ENCODE data around the gene COL25A1. TPM values are rescaled to one million over a fixed set of nuclear protein-coding genes. Genes with fewer than 3 reads are reported as not detected.
A peak's percentile ranks its signal among the peaks of the same experiment; 100 is the strongest.

Gene COL25A1
- total RNA-seq, 1 donor from 2014 or later: 0.04 TPM

DNA sequence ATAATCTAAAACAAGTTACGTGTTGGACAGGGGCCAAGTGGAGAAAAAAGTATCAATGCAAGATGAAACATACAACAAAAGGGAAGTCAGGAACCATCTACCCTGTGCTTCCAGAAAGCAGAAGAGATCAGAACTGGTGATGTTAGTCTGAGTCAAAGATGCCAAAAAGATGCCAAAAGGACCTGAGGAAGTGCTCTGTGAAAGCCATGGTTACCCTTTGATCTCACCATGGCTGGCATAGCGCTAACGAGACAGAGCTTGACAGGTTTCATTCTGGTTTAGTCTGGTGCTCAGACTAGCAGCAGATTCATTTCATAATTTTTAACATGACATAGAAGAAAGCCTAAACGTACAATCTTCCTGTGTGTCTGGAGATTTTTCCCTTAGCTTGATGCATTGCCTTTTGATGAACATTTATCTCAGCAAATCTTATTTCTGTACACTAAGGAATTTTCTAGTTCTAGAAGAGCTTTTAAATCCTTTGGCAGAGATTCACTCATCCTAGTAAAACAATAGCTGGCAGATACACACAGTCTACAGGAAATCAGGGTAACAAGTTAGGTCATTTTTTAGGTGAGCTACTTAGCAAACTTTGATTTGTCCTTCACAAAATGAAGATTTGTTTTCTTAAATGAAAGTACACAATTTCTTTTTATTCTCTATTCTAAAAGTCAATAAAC is 87.7 kb downstream of the COL25A1 start:
- no peak for ATAC-seq

DNA sequence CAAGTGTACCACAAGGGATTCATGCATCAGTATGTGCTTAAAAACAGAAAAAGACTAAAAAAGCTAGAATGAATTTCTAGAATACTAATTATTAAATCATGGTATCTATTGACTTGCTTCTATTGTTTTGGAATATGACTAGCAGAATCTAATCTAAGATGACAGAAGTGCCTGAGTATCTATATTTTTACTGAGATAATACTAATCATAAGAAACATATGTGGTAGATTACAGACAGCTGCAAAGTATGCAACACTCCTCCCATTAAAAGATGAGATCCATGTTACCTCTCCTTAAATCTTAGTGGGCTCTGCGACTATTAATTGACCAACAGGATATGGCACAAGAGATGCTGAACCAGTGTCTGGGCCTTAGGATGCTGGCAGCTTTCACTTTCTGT is 89.4 kb downstream of the COL25A1 start:
- no peak for ATAC-seq

DNA sequence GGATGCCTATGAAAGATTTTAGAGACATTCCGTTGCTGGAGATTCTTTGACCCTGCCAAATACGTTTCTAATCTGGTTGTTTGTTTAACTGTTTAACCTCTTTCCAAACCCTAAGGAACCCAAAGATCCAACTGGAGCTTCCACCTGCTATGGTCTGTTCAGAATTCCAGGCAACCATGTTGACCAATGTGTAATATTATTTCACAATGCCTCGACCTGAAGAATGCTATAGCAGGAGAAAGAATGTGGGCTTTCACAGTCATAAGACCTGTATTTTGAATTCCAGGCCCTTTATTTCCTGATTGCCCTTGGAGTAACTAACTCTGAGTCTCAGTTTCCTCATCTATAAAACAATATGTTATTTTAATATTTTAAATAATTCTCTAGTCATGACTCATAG is 90.8 kb downstream of the COL25A1 start:
- ATAC-seq: no peak

DNA sequence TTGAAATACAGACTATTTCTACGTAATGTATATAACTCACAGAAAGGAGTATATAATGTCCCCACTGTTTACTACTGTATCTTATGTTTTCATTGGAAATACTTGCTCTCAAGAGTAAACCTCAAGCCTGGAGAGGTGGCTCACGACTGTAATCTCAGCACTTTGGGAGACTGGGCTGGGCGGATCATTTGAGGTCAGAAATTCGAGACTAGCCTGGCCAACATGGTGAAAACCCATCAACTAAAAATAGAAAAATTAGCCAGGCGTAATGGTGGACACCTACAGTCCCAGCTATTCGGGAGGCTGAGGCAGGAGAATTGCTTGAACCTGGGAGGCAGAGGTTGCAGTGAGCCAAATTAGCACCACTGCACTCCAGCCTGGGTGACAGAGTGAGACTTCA is 92.8 kb downstream of the COL25A1 start:
- ATAC-seq: no peak

DNA sequence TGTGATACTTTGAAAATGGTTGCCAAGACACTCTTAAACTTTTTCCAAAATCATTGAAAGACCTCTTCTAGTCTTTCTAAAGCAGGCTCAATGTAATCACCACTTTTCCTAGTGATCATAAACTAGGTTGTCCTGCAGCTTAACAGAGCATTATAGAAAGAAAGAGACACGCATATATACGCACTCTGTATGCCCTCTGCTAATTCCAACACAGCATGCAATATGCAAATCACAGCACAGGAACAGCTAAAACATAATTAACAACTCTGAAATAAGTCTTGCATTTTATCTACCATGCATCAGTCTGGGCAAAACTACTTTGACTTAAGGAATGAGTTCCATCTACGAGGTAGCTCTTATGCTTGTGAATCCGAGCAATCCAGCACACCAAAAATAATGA is 94.6 kb downstream of the COL25A1 start:
- no peak for ATAC-seq

DNA sequence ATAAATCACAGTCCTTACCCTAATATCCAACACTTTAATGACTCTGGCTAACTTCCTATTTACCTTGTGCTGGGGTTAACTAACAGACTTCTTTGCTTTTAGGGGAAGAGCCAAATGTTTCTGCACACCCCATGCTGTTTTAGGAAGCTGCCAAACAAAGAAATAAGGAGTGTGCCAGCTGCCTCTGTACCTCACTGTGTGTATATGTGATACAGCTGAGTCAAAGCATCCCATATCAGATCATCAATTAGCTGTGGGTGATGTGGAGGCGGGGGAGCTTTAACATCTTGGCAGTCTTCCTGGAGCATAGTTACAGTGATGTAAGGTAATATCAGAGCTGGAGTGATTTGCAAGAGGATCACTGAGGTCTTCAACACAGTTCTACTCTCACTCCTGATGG is 95.4 kb downstream of the COL25A1 start:
- ATAC-seq: no peak

DNA sequence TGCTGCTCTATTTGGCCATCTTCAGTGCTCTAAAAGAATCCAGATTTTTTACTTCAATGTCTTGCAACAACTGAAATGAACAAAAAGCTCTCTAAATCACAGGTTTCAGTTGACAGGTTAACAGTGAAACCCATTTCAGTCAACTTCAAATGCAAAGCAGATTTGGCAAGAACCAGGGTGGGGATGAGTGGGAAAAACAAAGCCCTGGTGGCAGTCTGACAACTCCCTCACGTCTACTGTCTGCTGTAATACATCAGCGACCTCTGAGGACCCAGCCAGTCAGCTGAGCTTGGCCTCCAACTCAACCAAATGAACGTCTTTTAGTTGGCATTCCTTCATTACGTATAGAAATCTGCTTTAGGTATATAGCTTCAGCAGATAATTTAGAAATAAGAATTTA is 95.8 kb downstream of the COL25A1 start:
- ATAC-seq: no peak

DNA sequence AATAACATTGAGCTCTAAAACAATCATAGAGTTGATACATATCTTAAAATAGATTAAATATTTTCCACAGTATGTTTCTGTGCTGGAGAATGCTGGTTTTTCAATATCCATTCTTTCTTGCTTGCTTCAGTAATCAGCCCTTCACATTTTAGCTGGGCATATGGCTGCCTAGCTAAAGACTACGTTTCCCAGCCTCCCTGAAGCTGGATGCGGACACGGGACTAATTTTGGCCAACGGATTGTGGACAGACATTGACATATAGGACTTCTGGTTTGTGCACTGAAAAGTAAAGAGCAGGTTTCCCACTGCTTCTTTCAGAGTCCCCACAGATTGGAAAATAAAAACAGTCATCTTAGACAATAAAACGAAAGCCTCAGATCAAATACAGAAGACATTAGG is 97.3 kb downstream of the COL25A1 start:
- no peak for ATAC-seq

DNA sequence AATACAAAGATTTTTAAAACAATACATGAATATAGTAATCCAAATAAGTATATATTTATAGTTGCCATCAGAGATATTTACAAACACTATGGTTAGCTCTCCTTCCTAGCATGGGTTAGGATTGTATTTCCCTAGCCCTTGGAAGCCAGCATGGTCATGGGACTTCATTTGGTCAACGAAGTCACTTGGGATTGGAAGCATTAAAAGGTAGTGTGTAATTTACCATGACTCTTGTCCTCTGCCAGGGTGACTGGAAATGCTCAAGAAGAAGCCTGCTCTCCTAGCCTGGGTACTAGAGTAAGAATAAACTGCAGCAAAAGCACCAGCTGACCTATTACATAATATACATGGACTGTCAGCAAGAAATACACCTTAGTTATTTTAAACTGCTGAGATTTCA is 102.9 kb downstream of the COL25A1 start:
- no peak for ATAC-seq

DNA sequence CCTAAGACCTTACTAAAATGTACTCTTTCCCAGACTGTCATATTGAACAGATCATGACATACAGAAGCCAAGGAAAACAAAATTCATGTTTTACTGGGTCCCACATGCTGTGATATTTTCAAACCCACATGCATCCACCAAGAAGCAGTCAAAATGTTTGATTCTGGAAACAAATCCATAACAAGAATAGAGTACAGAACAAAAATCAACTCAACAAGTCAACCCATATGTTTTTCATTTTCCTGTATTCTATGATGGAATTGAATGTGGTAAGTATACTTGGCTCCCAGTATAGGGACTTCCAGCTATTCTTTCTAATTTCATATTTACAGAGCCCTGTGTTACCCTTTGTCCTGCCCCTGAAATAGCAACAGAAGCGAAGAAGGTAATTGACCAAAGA is 106.8 kb downstream of the COL25A1 start:
- no peak for ATAC-seq

DNA sequence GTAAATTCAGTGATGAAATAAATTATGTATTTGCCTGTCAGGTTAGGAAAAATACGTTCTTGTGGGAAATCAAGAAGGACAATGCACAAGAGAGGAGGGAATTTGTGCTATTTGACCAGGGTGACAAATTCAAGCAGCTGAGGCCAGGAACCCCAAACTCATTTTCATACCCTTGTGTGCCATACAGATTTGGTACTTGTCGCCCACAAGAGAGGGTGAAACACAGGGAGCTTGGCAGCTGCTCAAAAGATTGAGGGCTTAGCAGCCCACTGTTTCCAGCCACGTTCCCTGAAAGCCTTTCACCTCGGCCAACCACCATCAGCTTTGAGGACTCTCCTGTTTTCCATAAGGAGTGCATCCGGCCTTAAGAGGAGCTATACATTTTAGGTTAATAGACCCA is 111.2 kb downstream of the COL25A1 start:
- no peak for ATAC-seq

DNA sequence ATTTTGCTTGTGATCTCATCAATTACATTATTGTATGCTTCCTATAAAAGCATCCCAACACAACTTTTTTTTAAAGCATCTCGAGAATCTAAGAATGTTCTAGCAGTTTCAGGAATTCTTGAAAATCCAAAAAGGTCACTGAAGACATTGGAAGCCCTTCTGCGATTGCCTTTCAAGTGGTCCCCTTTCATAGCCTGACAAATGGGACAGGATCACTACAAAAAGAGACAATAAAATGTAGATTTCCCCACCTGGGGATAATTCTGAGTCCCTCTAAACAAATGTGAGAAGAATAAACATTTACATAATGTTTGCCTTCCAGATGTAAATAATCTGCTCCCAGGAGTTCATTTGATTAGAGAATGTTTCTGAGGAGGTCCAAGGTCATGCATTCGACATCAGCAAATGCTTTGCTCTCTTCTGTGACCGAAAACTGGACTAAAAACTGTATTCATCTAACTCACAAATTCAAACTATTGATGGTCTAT is 116.0 kb downstream of the COL25A1 start:
- no peak for ATAC-seq

DNA sequence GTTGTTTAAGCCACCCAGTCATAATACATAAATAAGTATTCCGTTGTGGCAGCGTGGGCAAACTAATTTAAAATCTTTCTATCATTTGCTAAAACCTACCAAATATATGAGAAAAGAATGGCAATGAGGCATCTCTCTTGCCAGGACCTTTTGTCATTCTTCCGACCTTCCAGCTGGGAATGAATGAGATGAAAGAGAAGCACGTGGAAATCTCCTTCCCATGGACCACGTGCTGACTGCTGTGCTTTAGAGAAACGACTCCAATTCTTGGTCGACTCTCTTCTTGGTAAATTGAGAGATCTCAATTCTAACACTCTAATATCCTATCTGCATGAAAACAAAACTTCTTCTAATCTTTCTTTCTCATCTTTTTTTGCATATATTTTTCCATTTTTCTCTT is 116.5 kb downstream of the COL25A1 start:
- ATAC-seq: no peak

DNA sequence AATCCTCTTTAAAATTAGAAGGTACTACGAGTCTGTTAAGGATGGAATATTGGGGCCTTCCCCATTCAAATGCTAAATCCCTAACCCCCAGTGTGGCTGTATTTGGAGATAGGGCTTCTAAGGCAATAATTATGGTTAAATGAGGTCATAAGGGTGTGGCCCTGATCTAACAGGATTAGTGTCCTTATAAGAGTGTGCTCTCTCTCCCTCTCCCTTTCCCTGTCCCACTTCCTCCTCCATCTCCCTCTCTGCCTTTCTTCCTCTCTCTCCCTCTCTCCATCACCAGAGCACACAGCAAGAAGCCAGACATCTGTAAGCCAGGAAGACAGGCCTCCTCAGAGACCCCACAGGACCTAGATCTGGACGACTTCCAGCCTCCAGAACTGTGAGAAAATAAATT is 116.9 kb downstream of the COL25A1 start:
- ATAC-seq: no peak

DNA sequence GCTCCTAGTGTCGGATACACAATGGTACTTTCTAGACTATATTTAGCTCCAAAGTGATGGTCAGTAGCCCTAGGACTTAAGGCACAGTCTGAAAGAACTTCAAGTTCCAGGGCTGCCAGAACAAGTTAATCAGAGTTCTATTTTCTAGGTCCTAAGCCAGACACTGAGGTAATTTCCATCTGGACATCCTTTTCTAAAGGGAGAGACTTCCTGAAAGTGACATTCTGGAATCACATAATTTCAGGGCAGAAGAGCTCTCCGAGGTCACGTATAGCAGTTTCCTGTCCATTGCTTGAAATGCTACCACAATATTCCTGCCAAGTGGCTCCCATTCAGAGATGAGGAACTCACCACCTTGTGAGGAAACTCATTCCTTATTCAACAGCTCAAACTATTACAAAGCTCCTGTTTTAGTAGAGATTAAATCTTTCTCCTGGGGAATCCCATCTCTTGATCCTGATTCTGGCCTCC is 117.9 kb downstream of the COL25A1 start:
- ATAC-seq: peak; percentile 29

DNA sequence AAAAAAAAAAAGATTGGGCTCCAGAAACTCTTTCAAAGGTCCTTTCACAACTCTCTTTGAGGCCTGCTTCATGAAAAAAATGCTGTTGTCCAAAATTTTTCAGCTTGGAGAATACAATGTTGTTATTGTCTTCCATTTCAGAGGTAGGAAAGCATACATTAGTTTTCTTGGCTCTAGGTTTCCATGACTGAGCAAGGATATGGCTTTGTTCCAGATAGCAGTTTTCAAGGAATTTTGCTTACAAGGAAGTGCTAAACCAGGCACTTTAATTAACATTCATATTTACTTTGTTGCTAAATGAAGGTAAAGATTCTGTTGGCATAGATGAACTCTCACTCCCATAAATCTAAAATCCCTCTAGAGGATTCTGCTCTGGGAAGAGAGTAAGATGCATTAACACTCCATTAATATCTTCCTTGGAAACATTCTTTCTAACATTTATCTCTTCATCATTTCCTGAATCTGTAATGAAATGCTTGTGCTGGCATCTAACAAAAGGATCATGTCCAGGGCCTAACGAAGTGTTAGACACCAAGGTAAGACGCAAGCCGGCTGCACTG is 118.4 kb downstream of the COL25A1 start:
- ATAC-seq: no peak

DNA sequence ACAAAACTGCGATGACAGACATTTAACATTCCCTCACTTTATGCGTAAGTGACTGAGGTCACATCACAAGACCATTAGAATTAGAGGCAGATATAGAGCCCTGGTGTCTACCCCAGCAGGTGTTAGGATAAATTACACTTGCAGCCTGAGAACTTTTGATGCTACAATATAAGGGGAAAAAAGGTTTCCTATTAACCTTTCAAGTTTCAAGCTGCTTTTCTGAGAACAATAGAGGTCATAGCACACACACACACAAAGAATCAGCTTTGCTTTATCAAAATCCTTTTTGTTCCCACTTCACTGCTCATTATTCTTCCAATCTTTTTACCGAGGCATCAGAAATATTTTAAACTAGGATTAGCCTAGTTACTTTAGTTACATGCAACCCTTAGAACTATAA is 119.8 kb downstream of the COL25A1 start:
- no peak for ATAC-seq

DNA sequence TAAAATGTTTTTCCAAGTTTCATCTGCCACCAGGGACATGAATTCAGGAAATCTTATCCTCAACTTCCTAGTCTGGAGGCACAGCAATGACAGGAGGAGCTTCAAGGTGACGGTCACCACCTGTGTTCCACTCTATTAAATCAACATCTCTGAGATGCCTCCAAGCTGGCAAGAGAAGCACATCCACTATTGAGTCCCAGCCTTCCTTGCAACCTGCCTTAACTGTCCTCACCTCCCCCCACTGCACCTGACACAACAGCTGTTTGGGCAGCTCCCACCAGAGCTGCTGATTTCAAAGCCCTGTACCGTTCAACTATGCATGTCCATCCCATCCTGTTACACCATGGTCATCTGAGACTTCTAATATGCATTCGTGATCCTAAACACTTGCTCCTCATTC is 123.4 kb downstream of the COL25A1 start:
- no peak for ATAC-seq

DNA sequence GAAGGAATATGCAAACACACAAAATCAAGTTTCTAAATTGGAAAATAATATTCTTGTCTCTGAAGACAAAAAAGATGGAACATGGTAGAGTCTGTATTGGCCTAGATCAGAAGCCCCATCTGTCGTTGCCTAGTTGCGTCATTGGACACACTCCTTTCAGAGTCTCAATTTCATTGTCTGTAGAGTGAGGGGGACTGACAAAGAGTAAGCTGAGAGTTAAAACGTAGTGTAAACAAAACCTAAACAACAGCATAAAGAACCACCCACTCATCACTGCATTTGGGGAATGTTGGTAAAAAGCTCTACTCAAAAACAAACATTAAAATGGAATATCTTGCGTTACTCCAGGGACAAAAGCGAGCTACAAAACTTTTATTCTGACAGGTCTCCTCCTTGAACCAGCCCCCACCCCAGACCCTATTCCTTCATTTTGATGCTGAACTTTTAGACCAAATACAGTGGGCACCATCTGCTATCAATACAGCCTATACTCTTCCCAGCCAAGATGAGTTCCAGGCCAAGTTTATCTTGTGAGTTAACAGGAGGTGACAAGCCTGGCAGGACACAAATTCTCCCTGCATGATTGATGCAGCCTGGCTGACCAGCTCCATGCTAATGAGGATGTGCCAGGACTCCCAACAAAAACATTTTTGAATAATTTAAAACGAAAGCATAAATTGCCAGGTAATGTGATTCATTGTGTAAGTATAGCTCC is 125.2 kb downstream of the COL25A1 start:
- ATAC-seq: no peak

DNA sequence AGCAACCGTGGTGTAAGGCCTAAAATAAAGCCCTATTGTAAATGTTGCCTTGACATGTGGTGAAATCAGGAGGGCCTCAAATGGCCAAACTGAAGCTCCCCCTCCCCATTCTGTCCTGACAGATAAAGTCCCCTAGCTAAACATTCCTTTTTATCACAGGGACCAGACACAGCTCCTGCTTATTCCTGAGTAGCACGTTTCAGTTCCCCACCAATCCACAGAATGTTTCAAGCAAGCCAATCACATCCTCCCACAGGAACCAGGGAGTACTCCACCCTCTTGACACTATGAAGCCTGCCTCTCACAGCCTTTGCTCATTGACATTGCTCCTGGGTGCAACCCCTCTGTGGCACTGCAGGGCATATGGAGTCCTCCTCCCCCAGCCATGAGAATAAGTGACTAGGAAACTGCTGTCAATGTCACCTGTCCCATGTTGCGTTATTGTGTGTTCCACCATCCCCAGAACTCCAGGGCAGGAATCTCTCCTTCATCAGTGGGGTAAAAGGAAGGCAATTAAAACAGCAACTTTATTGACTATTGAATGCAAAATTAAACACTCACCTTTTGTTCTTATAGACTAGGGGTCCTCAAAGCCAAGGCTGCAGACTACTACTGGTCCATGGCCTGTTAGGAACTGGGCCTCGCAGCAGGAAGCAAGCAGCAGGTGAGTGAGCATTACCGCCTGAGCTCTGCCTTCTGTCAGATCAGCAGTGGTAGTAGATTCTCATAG is 128.1 kb downstream of the COL25A1 start:
- no peak for ATAC-seq

DNA sequence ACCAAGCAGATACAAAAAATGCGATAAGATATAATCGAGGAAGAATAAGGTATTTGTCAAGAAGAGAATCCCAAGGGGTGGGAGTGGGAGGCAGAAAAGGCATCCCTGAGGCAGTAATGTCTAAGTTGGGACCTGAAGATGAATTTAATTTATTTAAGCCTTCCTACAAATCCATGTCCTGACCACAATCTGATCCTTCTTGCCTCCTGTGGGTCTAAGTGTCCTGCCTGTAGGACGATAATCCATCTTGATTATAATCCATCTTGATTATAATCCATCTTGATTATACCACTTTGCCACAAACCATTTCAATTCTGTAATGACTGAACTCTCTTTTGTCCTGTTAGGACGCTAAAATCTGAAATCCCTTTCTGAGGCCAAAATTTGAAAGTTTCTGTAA is 130.2 kb downstream of the COL25A1 start:
- ATAC-seq: no peak

DNA sequence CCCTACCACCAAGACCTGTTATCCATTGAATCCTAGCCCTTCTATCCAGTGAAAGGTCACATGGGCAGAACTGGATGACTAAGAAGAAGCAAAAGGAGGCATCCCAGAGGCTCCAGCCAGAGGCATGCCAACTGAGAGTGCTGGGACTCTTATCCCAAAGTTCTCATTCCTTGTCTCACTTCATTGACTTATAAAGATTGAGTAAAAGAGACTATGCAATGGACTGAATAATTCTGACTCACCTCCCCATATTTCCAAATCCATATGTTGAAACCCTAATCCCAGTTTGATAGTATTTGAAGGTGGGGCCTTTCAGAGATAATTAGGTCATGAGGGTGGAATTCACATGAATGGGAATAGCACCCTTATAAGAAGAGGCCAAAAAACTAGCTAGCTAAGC is 131.4 kb downstream of the COL25A1 start:
- peak; percentile 60 for ATAC-seq

DNA sequence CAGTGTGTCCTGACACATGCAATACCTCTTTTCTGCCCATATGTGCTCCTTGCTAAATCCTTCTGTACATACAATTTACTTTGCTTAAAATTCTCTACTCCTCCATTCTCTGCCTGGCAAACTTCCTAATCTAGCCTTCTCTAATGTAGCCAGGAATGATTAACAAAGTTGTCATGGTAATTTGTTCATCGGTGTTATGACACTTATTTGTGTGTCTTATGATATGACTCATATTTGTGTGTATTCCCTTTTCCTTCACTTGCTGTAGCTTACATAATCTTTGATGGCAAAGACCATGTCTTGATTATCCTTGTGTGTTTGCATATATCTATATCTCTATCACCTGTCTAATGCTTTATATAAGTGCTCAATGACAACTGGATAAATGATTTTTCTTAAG is 133.3 kb downstream of the COL25A1 start:
- ATAC-seq: no peak

Data from esophagus mucosa (tissue), 1 donor.